HG02571 (cell line): ENCODE results near the gene HIVEP1.

Experiments
- ATAC-seq: cut with Tn5 transposase; IDR thresholded peaks from one replicate; pipeline ENCODE4 v1.9.1; 2021; ENCODE audit warnings: mild to moderate bottlenecking, moderate library complexity; ENCODE audit not compliant: unreplicated experiment

The HIVEP1 gene

GRCh38 chr6:12017263-12017662 is 5.2 kb downstream of the HIVEP1 start:
- no peak for ATAC-seq

- no peak for ATAC-seq
Observed at GRCh38 chr6:12017876-12018401, 5.8 kb downstream of the HIVEP1 start.

GRCh38 chr6:12020187-12020791 is 8.2 kb downstream of the HIVEP1 start:
- no peak for ATAC-seq

GRCh38 chr6:12022481-12022880 is 10.4 kb downstream of the HIVEP1 start:
- no peak for ATAC-seq

- no peak for ATAC-seq
Observed at GRCh38 chr6:12022953-12023388, 10.9 kb downstream of the HIVEP1 start.

- ATAC-seq = no peak
Observed at GRCh38 chr6:12024216-12024615, 12.1 kb downstream of the HIVEP1 start.

- ATAC-seq = no peak
Observed at GRCh38 chr6:12024699-12025434, 12.8 kb downstream of the HIVEP1 start.

GRCh38 chr6:12026120-12026519 is 14.0 kb downstream of the HIVEP1 start:
- no peak for ATAC-seq

- ATAC-seq = no peak
Observed at GRCh38 chr6:12026833-12027232, 14.7 kb downstream of the HIVEP1 start.

GRCh38 chr6:12028213-12028612 is 16.1 kb downstream of the HIVEP1 start:
- ATAC-seq = no peak

- no peak for ATAC-seq
Observed at GRCh38 chr6:12029979-12030737, 18.0 kb downstream of the HIVEP1 start.

- no peak for ATAC-seq
Observed at GRCh38 chr6:12030993-12031550, 19.0 kb downstream of the HIVEP1 start.

GRCh38 chr6:12032783-12033573 is 20.9 kb downstream of the HIVEP1 start:
- no peak for ATAC-seq

- no peak for ATAC-seq
Observed at GRCh38 chr6:12033770-12034169, 21.7 kb downstream of the HIVEP1 start.

GRCh38 chr6:12034349-12034748 is 22.2 kb downstream of the HIVEP1 start:
- no peak for ATAC-seq

- ATAC-seq = no peak
Observed at GRCh38 chr6:12034837-12035236, 22.7 kb downstream of the HIVEP1 start.

- ATAC-seq = no peak
Observed at GRCh38 chr6:12036766-12037165, 24.7 kb downstream of the HIVEP1 start.

GRCh38 chr6:12037798-12038197 is 25.7 kb downstream of the HIVEP1 start:
- no peak for ATAC-seq

GRCh38 chr6:12039540-12040459 is 27.7 kb downstream of the HIVEP1 start:
- no peak for ATAC-seq
